Upper lobe of left lung (tissue), 4 donors: ENCODE results near the gene LAMP2.

Experiments used
- POLR2A ChIP-seq, 4 donors: fragments of 450-650 bp; IDR thresholded peaks; one replicate each; pipeline ENCODE4 v1.5.1; 2016 to 2017; ENCODE audit warnings: antibody characterized with exemption in 4 of 4, mild to moderate bottlenecking in 2 of 4
- POLR2AphosphoS5 ChIP-seq, 2 donors: sonication (generic); formaldehyde crosslinking; IDR thresholded peaks; one replicate each; pipeline ENCODE4 v1.5.1; 2017; ENCODE audit warnings: antibody characterized with exemption in 2 of 2
- TF ChIP-seq, protein P1 (sequence below), 6 experiments: fragments of 450-650 bp in 4 of 6; fragments of 200-600 bp in 2 of 6; sonication (generic) in 2 of 6; IDR thresholded peaks; one replicate each; pipeline ENCODE4 v1.5.1; 2016 to 2019; ENCODE audit warnings: antibody characterized with exemption in 6 of 6

DNA sequence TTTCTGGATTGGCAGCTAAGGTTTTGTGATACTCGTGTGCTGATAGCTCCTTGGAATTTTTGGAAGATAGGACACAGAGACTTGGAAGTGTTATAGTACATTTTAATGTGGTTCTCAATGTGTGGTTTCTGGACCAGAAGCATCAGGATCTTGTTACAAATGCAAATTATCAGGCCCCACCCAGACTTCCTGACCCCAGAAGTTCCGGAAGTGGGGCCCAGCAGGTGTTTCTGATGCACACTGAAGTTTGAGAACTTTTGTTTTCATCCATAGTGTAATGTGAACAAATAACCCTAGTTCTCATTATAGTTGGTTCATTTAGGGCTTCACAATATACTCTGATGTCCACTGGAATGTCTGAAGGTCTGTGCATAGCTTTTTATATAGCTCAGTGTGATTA is 49.6 kb downstream of the LAMP2 start:
- TF ChIP-seq, protein P1, sequence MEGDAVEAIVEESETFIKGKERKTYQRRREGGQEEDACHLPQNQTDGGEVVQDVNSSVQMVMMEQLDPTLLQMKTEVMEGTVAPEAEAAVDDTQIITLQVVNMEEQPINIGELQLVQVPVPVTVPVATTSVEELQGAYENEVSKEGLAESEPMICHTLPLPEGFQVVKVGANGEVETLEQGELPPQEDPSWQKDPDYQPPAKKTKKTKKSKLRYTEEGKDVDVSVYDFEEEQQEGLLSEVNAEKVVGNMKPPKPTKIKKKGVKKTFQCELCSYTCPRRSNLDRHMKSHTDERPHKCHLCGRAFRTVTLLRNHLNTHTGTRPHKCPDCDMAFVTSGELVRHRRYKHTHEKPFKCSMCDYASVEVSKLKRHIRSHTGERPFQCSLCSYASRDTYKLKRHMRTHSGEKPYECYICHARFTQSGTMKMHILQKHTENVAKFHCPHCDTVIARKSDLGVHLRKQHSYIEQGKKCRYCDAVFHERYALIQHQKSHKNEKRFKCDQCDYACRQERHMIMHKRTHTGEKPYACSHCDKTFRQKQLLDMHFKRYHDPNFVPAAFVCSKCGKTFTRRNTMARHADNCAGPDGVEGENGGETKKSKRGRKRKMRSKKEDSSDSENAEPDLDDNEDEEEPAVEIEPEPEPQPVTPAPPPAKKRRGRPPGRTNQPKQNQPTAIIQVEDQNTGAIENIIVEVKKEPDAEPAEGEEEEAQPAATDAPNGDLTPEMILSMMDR (IDR thresholded peaks at IDR 0.05), result no peak
- no peak for TF ChIP-seq POLR2A (IDR thresholded peaks at IDR 0.05)
- TF ChIP-seq POLR2AphosphoS5 (IDR thresholded peaks at IDR 0.05), result no peak
